ENCODE measurements around the gene PKD2. TPM values are rescaled to one million over a fixed set of nuclear protein-coding genes. Genes with fewer than 3 reads are reported as not detected.

The PKD2 gene
- total RNA-seq, 1 experiment from 2014 or later: 30.4 TPM

DNA sequence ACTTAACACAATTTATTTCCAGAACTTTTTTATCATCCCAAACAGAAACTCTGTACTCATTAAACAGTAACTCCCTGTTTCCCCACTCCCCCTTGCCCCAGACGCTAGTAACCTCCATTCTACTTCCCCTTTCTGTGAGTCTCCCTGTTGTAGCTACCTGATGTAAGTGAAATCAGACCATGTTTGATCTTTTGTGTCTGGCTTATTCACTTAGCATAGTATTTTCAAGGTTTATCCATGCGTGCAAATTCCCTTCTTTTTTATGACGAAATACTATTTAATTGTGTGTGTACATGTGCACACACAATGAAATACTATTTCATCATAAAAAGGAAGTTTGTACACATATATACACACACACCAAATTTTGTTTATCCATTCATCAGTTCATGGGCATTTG is 5.2 kb downstream of the PKD2 start:
- CTCF ChIA-PET: no interaction called here
- H3K4me1 Mint-ChIP-seq (ENCODE audit: low read depth, unreplicated experiment): peaks cover 10% of the 10 kb centered on the region
- no peak overlapping the region for H3K4me3 Mint-ChIP-seq (ENCODE audit: low read depth, unreplicated experiment)
- H3K27ac Mint-ChIP-seq (ENCODE audit: unreplicated experiment): no peak overlapping the region
- no TSS peak for BruUV-seq (replicated peaks)
- H3K27me3 Mint-ChIP-seq (ENCODE audit: unreplicated experiment): no peaks in the 10 kb centered on the region
- H3K9me3 Mint-ChIP-seq (ENCODE audit: low read depth, unreplicated experiment): no peaks in the 10 kb centered on the region
- H3K36me3 Mint-ChIP-seq (ENCODE audit: insufficient read depth, unreplicated experiment): peaks cover 7% of the 10 kb centered on the region
- intact Hi-C loops (cut with micrococcal nuclease; ENCODE audit: unreplicated experiment): no loop called here
- TF ChIP-seq, protein P1, sequence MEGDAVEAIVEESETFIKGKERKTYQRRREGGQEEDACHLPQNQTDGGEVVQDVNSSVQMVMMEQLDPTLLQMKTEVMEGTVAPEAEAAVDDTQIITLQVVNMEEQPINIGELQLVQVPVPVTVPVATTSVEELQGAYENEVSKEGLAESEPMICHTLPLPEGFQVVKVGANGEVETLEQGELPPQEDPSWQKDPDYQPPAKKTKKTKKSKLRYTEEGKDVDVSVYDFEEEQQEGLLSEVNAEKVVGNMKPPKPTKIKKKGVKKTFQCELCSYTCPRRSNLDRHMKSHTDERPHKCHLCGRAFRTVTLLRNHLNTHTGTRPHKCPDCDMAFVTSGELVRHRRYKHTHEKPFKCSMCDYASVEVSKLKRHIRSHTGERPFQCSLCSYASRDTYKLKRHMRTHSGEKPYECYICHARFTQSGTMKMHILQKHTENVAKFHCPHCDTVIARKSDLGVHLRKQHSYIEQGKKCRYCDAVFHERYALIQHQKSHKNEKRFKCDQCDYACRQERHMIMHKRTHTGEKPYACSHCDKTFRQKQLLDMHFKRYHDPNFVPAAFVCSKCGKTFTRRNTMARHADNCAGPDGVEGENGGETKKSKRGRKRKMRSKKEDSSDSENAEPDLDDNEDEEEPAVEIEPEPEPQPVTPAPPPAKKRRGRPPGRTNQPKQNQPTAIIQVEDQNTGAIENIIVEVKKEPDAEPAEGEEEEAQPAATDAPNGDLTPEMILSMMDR (IDR thresholded peaks at IDR 0.05; ENCODE audit: unreplicated experiment): no peak
- DNase-seq: no peak

DNA sequence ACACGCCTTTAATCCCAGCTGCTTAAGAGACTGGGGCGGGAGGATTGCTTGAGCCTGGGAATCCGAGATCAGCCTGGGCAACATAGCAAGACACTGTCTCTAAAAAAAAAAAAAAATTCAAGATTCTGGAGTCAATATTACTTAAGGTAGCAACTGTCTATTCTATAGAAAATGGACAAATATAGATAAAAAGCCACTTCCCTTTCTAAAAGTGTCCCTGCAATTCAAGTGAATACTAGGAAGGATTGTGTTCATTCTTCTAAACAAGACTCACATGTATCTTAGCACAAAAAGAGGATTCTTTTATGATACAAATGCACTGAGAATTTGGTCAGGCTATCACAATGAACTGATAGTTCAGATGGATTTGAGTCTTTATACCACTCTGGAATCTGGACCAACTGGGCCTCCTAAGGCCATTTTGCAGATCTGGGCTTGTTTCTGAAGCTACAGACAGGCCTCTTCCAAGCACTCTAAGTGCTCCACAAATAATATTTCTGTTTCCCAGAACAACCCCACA is 7.0 kb downstream of the PKD2 start:
- Mint-ChIP-seq H3K36me3 (ENCODE audit: insufficient read depth, unreplicated experiment) (no peaks in the 10 kb centered on the region), H3K27ac (ENCODE audit: unreplicated experiment) (no peak overlapping the region), H3K27me3 (ENCODE audit: unreplicated experiment) (no peaks in the 10 kb centered on the region), H3K9me3 (ENCODE audit: low read depth, unreplicated experiment) (no peaks in the 10 kb centered on the region), H3K4me1 (ENCODE audit: low read depth, unreplicated experiment) (peaks cover 19% of the 10 kb centered on the region), H3K4me3 (ENCODE audit: low read depth, unreplicated experiment) (no peak overlapping the region)
- DNase-seq: no peak
- TF ChIP-seq, protein P1 (IDR thresholded peaks at IDR 0.05; ENCODE audit: unreplicated experiment): no peak
- intact Hi-C loops (cut with micrococcal nuclease; ENCODE audit: unreplicated experiment): no loop called here
- no TSS peak for BruUV-seq (replicated peaks)
- CTCF ChIA-PET: no interaction called here

DNA sequence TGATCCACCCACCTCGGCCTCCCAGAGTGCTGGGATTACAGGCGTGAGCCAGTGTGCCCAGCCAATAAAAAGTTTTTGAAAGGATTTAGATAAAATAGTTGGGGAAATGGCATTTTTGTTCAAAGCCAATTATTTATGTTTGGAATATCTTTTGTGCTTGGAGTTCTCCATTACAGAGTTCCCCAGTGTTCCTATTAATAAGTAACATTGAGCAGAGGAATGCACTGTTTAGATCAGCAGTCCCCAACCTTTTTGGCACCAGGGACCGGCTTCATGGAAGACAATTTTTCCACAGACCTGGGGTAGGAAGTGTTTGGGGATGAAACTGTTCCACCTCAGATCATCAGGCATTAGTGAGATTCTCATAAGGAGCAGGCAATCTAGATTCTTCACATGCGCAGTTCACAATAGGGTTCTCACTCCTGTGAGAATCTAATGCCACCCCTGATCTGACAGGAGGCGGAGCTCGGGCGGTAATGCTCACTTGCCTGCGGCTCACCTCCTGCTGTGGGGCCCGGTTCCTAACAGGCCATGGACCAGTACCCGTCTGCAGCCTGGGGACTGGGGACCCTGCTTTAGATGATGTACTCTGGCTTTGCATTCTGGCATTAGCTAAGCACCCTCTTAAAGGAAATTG is 8.3 kb downstream of the PKD2 start:
- peaks cover 15% of the 10 kb centered on the region for H3K4me1 Mint-ChIP-seq (ENCODE audit: low read depth, unreplicated experiment)
- CTCF ChIA-PET: no interaction called here
- H3K27me3 Mint-ChIP-seq (ENCODE audit: unreplicated experiment): no peaks in the 10 kb centered on the region
- intact Hi-C loops (cut with micrococcal nuclease; ENCODE audit: unreplicated experiment): no loop called here
- TF ChIP-seq, protein P1 (IDR thresholded peaks at IDR 0.05; ENCODE audit: unreplicated experiment): no peak
- no TSS peak for BruUV-seq (replicated peaks)
- no peaks in the 10 kb centered on the region for H3K36me3 Mint-ChIP-seq (ENCODE audit: insufficient read depth, unreplicated experiment)
- no peak overlapping the region for H3K27ac Mint-ChIP-seq (ENCODE audit: unreplicated experiment)
- no peak for DNase-seq
- H3K4me3 Mint-ChIP-seq (ENCODE audit: low read depth, unreplicated experiment): no peak overlapping the region
- no peaks in the 10 kb centered on the region for H3K9me3 Mint-ChIP-seq (ENCODE audit: low read depth, unreplicated experiment)

DNA sequence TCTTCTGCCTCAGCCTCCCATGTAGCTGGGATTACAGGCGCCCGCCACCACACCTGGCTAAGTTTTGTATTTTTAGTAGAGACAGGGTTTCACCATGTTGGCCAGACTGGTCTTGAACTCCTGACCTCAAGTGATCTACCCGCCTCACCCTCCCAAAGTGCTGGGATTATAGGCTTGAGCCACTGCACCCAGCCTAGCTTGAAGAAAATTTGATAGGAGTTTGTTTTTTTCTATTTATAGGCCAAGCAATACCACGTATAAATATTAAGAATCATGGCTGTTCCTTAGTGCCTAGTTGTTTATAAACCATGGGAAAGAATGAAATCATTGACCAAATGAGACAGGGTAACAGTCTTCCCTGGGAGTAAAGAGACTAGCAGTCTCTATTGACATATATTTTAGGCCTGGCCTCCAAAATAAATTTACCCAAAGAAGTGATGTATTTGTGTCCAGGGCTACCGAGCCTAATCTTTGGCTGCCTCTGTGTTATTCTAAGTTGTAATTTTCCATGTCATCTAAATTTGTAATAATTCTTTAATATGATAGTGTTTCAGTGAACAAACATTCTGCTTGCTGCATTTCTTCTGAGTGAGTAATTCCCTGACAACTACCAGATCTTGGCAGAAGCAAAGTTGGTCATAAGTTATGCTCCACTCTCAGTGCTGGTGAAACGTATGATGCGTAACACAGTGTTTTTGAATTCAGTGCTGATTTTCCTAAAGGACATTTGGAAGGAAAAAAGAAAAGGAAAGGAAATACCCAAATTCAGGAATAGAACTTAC is 10.3 kb downstream of the PKD2 start:
- TF ChIP-seq, protein P1 (IDR thresholded peaks at IDR 0.05; ENCODE audit: unreplicated experiment): no peak

More for the DNA sequence above, 10.3 kb downstream of the PKD2 start:
- peaks cover 10% of the 10 kb centered on the region for H3K4me1 Mint-ChIP-seq (ENCODE audit: low read depth, unreplicated experiment)
- BruUV-seq (replicated peaks): no TSS peak
- H3K9me3 Mint-ChIP-seq (ENCODE audit: low read depth, unreplicated experiment): no peaks in the 10 kb centered on the region
- DNase-seq: no peak
- H3K4me3 Mint-ChIP-seq (ENCODE audit: low read depth, unreplicated experiment): no peak overlapping the region
- intact Hi-C loops (cut with micrococcal nuclease; ENCODE audit: unreplicated experiment): no loop called here
- no peaks in the 10 kb centered on the region for H3K36me3 Mint-ChIP-seq (ENCODE audit: insufficient read depth, unreplicated experiment)
- H3K27me3 Mint-ChIP-seq (ENCODE audit: unreplicated experiment): no peaks in the 10 kb centered on the region
- H3K27ac Mint-ChIP-seq (ENCODE audit: unreplicated experiment): no peak overlapping the region
- CTCF ChIA-PET: no interaction called here
